ENCODE results near the gene ATXN2L.
"Not testable (repeated sequence)": the region's sequence is repeated elsewhere in the genome, so short reads cannot be mapped to it uniquely, and the experiment has no call there.

The ATXN2L gene

GRCh38 chr16:28822520-28823290, at the start of gene ATXN2L:
ATXN2L (plus strand) TSS chr16:28822999; CDS start chr16:28823260, 261 bp downstream.
- peak; percentile 96 for DNase-seq (ENCODE audit: low spot score)
- Mint-ChIP-seq H3K4me1 (ENCODE audit: low read depth) (peaks cover 33% of the 10 kb centered on the region), H3K4me3 (peak within 1 kb of the TSS; percentile 100)

GRCh38 chr16:28781697-28782096, 41.1 kb upstream of the ATXN2L start:
- H3K4me1 Mint-ChIP-seq (ENCODE audit: low read depth); H3K27ac Mint-ChIP-seq; H3K9me3 Mint-ChIP-seq; H3K4me3 Mint-ChIP-seq; H3K36me3 Mint-ChIP-seq (ENCODE audit: low read depth); DNase-seq (ENCODE audit: low spot score); H3K27me3 Mint-ChIP-seq (ENCODE audit: low read depth): not testable (repeated sequence)

More at GRCh38 chr16:28822520-28823290, at the start of gene ATXN2L:
- H3K27ac Mint-ChIP-seq = peak within 1 kb of the TSS; percentile 99
- no peaks in the 10 kb centered on the region for H3K9me3 Mint-ChIP-seq
- H3K36me3 Mint-ChIP-seq (ENCODE audit: low read depth) = peaks cover 48% of the 10 kb centered on the region
- no peaks in the 10 kb centered on the region for H3K27me3 Mint-ChIP-seq (ENCODE audit: low read depth)

- H3K36me3 Mint-ChIP-seq (ENCODE audit: low read depth); H3K4me3 Mint-ChIP-seq; DNase-seq (ENCODE audit: low spot score); H3K27me3 Mint-ChIP-seq (ENCODE audit: low read depth); H3K27ac Mint-ChIP-seq; H3K9me3 Mint-ChIP-seq; H3K4me1 Mint-ChIP-seq (ENCODE audit: low read depth): not testable (repeated sequence)
Observed at GRCh38 chr16:28782357-28782756, 40.4 kb upstream of the ATXN2L start.

GRCh38 chr16:28802235-28803019, 20.4 kb upstream of the ATXN2L start:
- not testable (repeated sequence) for H3K4me1 Mint-ChIP-seq (ENCODE audit: low read depth); H3K27me3 Mint-ChIP-seq (ENCODE audit: low read depth); H3K9me3 Mint-ChIP-seq; DNase-seq (ENCODE audit: low spot score); H3K36me3 Mint-ChIP-seq (ENCODE audit: low read depth)
- Mint-ChIP-seq H3K4me3 (peak overlapping the region; percentile 67), H3K27ac (peak overlapping the region; percentile 79)

GRCh38 chr16:28807445-28808120, 15.2 kb upstream of the ATXN2L start:
- not testable (repeated sequence) for H3K27me3 Mint-ChIP-seq (ENCODE audit: low read depth); H3K9me3 Mint-ChIP-seq; H3K4me1 Mint-ChIP-seq (ENCODE audit: low read depth); H3K36me3 Mint-ChIP-seq (ENCODE audit: low read depth); H3K4me3 Mint-ChIP-seq; DNase-seq (ENCODE audit: low spot score); H3K27ac Mint-ChIP-seq

GRCh38 chr16:28820016-28820415, 2.8 kb upstream of the ATXN2L start:
- H3K27ac Mint-ChIP-seq = peak overlapping the region; percentile 60
- peaks cover 19% of the 10 kb centered on the region for H3K4me1 Mint-ChIP-seq (ENCODE audit: low read depth)
- no peaks in the 10 kb centered on the region for H3K9me3 Mint-ChIP-seq
- H3K27me3 Mint-ChIP-seq (ENCODE audit: low read depth) = no peaks in the 10 kb centered on the region
- DNase-seq (ENCODE audit: low spot score) = no peak
- no peak overlapping the region for H3K4me3 Mint-ChIP-seq
- peaks cover 25% of the 10 kb centered on the region for H3K36me3 Mint-ChIP-seq (ENCODE audit: low read depth)

- peak overlapping the region; percentile 60 for H3K27ac Mint-ChIP-seq
- peaks cover 30% of the 10 kb centered on the region for H3K36me3 Mint-ChIP-seq (ENCODE audit: low read depth)
- H3K27me3 Mint-ChIP-seq (ENCODE audit: low read depth) = not testable (repeated sequence)
Observed at GRCh38 chr16:28820546-28820945, 2.3 kb upstream of the ATXN2L start.

GRCh38 chr16:28821874-28822519, 802 bp upstream of the ATXN2L start:
- Mint-ChIP-seq H3K27me3 (ENCODE audit: low read depth) (no peaks in the 10 kb centered on the region), H3K36me3 (ENCODE audit: low read depth) (peaks cover 40% of the 10 kb centered on the region), H3K9me3 (no peaks in the 10 kb centered on the region), H3K4me3 (peak overlapping the region; percentile 94), H3K27ac (peak overlapping the region; percentile 86), H3K4me1 (ENCODE audit: low read depth) (peaks cover 31% of the 10 kb centered on the region)
- no peak for DNase-seq (ENCODE audit: low spot score)

More at GRCh38 chr16:28820546-28820945, 2.3 kb upstream of the ATXN2L start:
- Mint-ChIP-seq H3K4me1 (ENCODE audit: low read depth) (peaks cover 23% of the 10 kb centered on the region), H3K4me3 (peak overlapping the region; percentile 43)
- H3K9me3 Mint-ChIP-seq; DNase-seq (ENCODE audit: low spot score): not testable (repeated sequence)

GRCh38 chr16:28823291-28823872, 583 bp downstream of the ATXN2L start:
- H3K4me3 Mint-ChIP-seq = peak overlapping the region; percentile 100
- H3K27me3 Mint-ChIP-seq (ENCODE audit: low read depth) = no peaks in the 10 kb centered on the region
- H3K9me3 Mint-ChIP-seq = no peaks in the 10 kb centered on the region
- H3K4me1 Mint-ChIP-seq (ENCODE audit: low read depth) = peaks cover 33% of the 10 kb centered on the region
- H3K27ac Mint-ChIP-seq = peak overlapping the region; percentile 99
- peaks cover 54% of the 10 kb centered on the region for H3K36me3 Mint-ChIP-seq (ENCODE audit: low read depth)
- DNase-seq (ENCODE audit: low spot score) = no peak

- H3K36me3 Mint-ChIP-seq (ENCODE audit: low read depth) = peaks cover 58% of the 10 kb centered on the region
- H3K27me3 Mint-ChIP-seq (ENCODE audit: low read depth) = no peaks in the 10 kb centered on the region
- peaks cover 33% of the 10 kb centered on the region for H3K4me1 Mint-ChIP-seq (ENCODE audit: low read depth)
- peak overlapping the region; percentile 100 for H3K4me3 Mint-ChIP-seq
- H3K27ac Mint-ChIP-seq = peak overlapping the region; percentile 99
- DNase-seq (ENCODE audit: low spot score) = peak; percentile 93
- no peaks in the 10 kb centered on the region for H3K9me3 Mint-ChIP-seq
Observed at GRCh38 chr16:28823873-28824716, 1.3 kb downstream of the ATXN2L start.

- Mint-ChIP-seq H3K9me3 (no peaks in the 10 kb centered on the region), H3K27me3 (ENCODE audit: low read depth) (no peaks in the 10 kb centered on the region), H3K27ac (peak overlapping the region; percentile 99), H3K36me3 (ENCODE audit: low read depth) (peaks cover 62% of the 10 kb centered on the region), H3K4me1 (ENCODE audit: low read depth) (peaks cover 33% of the 10 kb centered on the region), H3K4me3 (peak overlapping the region; percentile 100)
- DNase-seq (ENCODE audit: low spot score) = no peak
Observed at GRCh38 chr16:28824717-28824973, 1.8 kb downstream of the ATXN2L start.

GRCh38 chr16:28826141-28826540, 3.3 kb downstream of the ATXN2L start:
- Mint-ChIP-seq H3K27ac (peak overlapping the region; percentile 15), H3K27me3 (ENCODE audit: low read depth) (no peaks in the 10 kb centered on the region), H3K36me3 (ENCODE audit: low read depth) (peaks cover 67% of the 10 kb centered on the region), H3K9me3 (no peaks in the 10 kb centered on the region), H3K4me1 (ENCODE audit: low read depth) (peaks cover 28% of the 10 kb centered on the region), H3K4me3 (peak overlapping the region; percentile 60)
- no peak for DNase-seq (ENCODE audit: low spot score)

GRCh38 chr16:28829747-28830146, 6.9 kb downstream of the ATXN2L start:
- Mint-ChIP-seq H3K9me3 (no peaks in the 10 kb centered on the region), H3K27me3 (ENCODE audit: low read depth) (no peaks in the 10 kb centered on the region), H3K36me3 (ENCODE audit: low read depth) (peaks cover 88% of the 10 kb centered on the region), H3K4me1 (ENCODE audit: low read depth) (peaks cover 19% of the 10 kb centered on the region), H3K4me3 (no peak overlapping the region), H3K27ac (no peak overlapping the region)
- DNase-seq (ENCODE audit: low spot score) = no peak
